Medulla oblongata (tissue), 1 donor: Measurements from ENCODE around the gene TK2.
"Not testable (repeated sequence)": the region's sequence is repeated elsewhere in the genome, so short reads cannot be mapped to it uniquely, and the experiment has no call there.

Experiments used
- DNase-seq: peaks from one replicate; pipeline ENCODE4 v3.0.0-alpha.2; 2015; ENCODE audit errors: extremely low spot score

Gene TK2

GRCh38 chr16:66574081-66574480 lies 24.2 kb upstream of the TK2 start:
- no peak for DNase-seq

- DNase-seq: no peak
These were observed 22.4 kb upstream of the TK2 start for GRCh38 chr16:66572356-66572755.

DNA sequence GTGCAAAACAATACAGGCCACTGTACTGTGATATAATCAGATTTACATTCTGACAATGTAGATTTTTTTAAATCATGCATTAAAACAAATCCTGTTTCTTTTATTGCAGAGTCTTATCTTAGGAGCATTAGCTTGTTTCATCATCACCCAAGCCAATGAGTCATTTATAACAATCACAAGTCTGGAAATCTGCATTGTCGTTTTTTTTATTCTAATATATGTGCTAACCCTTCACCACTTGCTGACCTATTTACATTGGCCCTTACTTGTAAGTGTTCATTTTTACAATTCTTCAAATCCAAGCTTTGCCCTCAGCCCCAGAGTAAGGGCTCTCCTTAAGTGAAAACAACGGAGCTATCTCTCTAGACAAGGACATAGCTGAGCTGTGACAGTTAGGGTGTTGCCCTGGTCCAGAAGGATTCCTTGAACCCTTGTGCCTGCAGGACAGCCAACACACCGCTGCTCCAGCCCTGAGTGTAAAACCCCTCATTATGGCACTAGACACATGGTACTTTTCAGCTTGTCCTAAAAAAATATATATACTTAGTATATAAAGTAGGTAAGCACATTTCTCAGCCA lies 20.0 kb upstream of the TK2 start:
- DNase-seq: no peak

- no peak for DNase-seq
These were observed 19.2 kb upstream of the TK2 start for GRCh38 chr16:66569131-66569530.

- no peak for DNase-seq
These were observed 18.4 kb upstream of the TK2 start for GRCh38 chr16:66568355-66568754.

DNA sequence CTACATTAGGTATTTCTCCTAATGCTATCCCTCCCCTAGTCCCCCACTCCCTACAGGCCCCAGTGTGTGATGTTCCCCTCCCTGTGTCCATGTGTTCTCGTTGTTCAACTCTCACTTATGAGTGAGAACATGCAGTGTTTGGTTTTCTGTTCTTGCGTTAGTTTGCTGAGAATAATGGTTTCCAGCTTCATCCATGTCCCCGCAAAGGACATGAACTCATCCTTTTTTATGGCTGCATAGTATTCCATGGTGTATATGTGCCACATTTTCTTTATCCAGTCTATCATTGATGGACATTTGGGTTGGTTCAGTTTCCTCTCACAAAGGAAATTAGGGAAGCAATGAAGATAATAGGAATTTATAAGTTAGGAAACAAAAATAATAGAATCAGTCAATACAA lies 17.3 kb upstream of the TK2 start:
- DNase-seq: not testable (repeated sequence)

GRCh38 chr16:66566051-66566901 lies 16.4 kb upstream of the TK2 start, which contains the start of gene CMTM1:
Gene CMTM1, plus strand, starts transcription at chr16:66566439. Its CDS starts 75 bp downstream, at chr16:66566514.
- DNase-seq: no peak

DNA sequence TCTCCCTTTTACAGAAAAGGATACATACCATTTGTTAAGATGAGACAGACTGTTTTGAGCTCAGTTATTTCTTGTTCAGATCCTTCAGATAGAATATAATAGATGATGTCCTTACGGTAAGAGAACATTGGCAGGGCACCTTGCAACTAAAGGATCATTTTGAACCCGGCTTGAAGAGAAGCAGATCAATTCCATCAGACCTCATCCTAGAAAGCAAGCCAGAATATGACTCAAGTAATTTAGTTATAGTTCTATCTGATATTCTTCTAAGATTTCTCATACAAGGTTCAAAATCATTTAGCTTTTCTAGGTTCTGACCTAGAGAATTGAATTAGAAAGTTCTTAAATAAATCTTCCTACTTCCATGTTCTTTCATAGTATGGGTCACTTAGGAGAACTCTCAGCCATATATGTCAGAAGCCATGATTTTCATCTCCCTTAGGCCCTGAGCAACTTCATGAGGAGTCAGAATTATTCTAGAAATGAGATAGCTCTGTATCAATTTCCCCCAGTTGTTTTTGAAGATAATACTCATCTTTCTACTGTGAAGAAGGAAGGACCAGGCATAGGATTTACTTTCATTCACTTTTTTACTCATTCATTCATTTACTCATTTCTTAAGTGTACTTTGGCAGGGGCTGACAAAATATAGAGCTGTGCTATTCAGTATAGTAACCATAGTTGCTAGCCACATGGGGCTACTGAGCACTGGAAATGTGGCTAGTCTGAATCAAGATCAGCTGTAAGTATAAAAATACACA lies 13.8 kb upstream of the TK2 start:
- no peak for DNase-seq

GRCh38 chr16:66562986-66563385 lies 13.1 kb upstream of the TK2 start:
- DNase-seq: no peak

DNA sequence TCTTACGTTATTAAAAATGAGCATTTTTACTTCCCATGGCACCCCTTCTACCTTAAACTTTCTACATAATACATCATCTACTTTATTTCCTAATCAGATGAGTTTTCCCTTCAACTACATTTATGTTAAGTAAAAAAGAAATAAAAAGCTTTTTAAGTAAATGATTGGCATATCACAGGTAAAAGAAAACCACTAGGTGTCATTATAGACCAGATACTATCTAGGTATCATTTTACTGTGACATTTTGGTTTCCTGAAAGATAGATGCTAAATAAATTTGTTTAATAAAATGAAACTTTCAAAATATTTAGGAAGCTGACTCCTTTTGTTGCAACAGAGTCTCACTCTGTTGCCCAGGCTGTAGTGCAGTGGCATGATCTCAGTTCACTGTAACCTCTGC lies 12.5 kb upstream of the TK2 start:
- DNase-seq: no peak

DNA sequence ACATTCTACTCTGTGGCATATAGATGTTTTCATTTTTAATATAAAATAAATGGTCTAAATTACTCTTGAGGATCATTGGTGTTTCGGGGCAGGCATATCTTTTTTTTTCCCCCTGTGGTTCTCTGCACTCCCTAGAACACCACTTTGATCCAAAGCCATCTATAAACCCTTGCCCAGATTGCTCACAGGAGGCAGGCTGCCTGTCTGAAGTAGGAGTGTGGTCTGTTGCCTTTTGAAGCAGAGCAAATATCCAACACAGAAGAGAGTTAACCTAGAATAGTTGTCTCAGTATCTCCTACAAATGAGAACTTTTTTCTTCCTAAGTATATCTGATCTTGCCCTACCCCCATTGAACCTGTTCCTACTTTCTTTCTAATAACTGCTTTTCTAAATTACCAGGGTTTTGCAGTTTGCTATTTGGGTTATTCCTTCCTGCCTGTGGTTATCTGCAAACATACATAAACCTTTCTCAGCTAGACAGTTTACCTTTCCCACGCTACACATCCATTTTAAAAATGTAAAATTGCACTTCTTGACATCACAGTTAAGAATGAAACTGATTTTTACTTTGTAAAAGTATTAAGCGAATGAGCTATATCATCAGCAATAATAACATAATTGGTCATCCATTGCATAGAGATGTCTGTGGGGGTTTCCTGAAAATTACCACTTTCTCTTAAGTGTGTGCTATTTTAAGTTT lies 11.6 kb upstream of the TK2 start:
- DNase-seq: no peak

GRCh38 chr16:66560107-66560506 lies 10.2 kb upstream of the TK2 start:
- no peak for DNase-seq

DNA sequence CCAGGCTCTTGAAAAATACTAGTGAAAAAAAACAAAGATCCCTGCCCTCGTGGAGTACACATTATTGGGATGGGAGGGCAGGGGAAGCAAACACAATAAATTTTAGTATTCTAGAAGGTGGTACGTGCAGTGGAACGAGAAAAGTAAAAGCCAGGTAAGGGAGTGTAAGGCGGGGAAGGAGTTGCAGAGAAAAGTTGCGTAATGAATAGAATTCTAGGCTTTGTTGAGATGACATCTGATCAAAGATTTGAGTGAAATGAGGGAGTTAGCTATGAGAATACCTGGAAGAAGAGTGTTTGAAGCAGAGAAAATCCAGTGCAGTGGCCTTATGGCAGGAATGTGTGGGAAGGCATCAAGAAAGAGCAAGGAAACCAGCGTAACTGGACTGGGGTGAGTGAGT lies 4.6 kb upstream of the TK2 start:
- DNase-seq: no peak

DNA sequence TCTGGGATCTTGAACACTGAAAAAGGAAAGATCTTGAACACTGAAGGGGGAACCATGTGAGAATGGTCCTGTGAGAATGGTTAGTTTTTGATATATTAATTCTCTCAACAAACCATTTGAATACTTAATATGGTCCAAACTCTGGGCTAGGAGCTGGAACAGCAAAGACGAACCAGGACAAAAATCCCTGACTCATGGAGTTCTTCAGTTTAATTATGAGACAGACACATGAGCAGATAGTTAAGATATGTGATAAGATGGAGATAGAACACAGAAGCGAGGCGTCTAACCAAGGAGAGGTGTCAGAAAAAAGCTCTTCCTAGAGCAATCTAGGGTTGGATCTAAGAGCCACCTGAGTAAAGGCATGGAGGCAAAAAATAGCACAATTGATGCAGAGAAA lies 4.1 kb upstream of the TK2 start:
- DNase-seq: no peak

DNA sequence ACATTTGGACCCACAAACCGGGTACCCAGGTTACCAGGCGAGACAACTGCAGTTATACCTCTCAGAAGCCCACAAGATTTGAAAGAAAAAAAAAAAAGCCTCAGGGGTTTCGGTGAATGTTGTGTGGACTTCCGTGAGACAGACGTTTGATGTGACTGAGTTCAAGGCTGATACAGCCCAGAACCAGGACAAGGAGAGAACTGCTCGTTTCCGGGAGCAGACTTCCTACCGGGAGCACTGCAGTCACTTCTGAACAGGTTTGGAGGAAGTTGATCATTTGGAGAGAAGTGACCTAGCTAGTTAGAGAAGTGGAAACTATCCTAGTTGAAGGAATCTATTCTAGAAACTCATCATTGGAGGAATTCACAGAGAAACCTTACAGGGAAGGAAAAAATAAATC lies 3.3 kb upstream of the TK2 start:
- no peak for DNase-seq

GRCh38 chr16:66552286-66553177 lies 2.6 kb upstream of the TK2 start, which contains the start of gene CKLF:
Gene CKLF, plus strand, starts transcription at chr16:66552576. Its CDS starts 140 bp downstream, at chr16:66552716.
- peak; percentile 93 for DNase-seq

- DNase-seq: no peak
These were observed 1.9 kb upstream of the TK2 start for GRCh38 chr16:66551788-66552285.

GRCh38 chr16:66551348-66551759 lies 1.4 kb upstream of the TK2 start:
- DNase-seq: peak; percentile 46

DNA sequence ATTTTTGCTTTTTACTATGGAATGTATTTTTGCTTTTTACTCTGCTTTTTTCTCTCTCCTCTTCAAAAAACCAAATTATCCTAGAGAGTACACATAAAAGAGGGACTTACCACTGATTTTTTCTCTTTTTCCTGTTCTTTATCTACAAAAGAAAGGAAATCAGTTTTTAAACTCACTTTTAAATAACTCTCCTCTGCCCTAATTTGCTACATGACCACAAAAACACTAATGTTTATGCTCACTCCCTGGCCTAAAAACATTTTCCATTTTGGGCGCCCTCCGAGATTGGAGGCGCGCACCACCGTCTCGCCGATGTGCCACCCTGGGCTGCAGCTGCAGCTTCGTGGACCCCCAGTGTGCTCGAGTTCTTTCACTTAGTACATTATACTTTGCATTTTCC lies 1.1 kb downstream of the TK2 start:
- DNase-seq: no peak

DNA sequence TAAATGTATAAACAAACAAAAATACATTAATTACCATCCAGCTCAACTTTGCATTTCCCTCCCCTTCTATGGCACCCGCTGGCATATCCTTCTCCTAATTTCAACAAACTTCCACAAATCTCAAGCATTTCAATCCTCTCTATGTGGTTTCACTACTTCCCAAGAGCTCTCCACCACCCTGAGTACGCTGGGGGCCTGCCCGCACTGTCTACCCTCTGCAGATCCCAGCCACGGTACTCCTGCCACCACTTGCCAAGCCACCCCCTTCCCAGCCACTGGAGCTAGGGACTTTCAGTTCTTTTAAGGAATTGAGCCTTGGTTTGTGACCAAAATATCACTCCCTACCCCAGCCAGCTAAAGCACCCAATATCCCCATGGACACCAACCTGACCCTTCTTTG lies 1.9 kb downstream of the TK2 start:
- peak; percentile 18 for DNase-seq
